ENCODE results near the gene IL18BP.

IL18BP gene

GRCh38 chr11:71987521-71987920 is 11.2 kb upstream of the IL18BP start:
- Mint-ChIP-seq H3K4me3 (no peak overlapping the region), H3K27ac (no peak overlapping the region), H3K9me3 (no peaks in the 10 kb centered on the region), H3K27me3 (no peaks in the 10 kb centered on the region), H3K36me3 (ENCODE audit: low read depth) (peaks cover 14% of the 10 kb centered on the region), H3K4me1 (peaks cover 8% of the 10 kb centered on the region)
- ATAC-seq (no peak), DNase-seq (no peak)

- no peaks in the 10 kb centered on the region for H3K27me3 Mint-ChIP-seq
- no peaks in the 10 kb centered on the region for H3K9me3 Mint-ChIP-seq
- no peak overlapping the region for H3K27ac Mint-ChIP-seq
- H3K36me3 Mint-ChIP-seq (ENCODE audit: low read depth) = peaks cover 15% of the 10 kb centered on the region
- ATAC-seq = no peak
- no peak overlapping the region for H3K4me3 Mint-ChIP-seq
- no peak for DNase-seq
- peaks cover 12% of the 10 kb centered on the region for H3K4me1 Mint-ChIP-seq
These were observed 10.7 kb upstream of the IL18BP start for GRCh38 chr11:71988050-71988449.

- no peak overlapping the region for H3K27ac Mint-ChIP-seq
- H3K27me3 Mint-ChIP-seq = no peaks in the 10 kb centered on the region
- ATAC-seq (no peak), DNase-seq (no peak)
- no peaks in the 10 kb centered on the region for H3K9me3 Mint-ChIP-seq
- peaks cover 9% of the 10 kb centered on the region for H3K36me3 Mint-ChIP-seq (ENCODE audit: low read depth)
- H3K4me1 Mint-ChIP-seq = peaks cover 17% of the 10 kb centered on the region
- no peak overlapping the region for H3K4me3 Mint-ChIP-seq
These were observed 8.0 kb upstream of the IL18BP start for GRCh38 chr11:71990701-71991100.

- Mint-ChIP-seq H3K27me3 (no peaks in the 10 kb centered on the region), H3K27ac (no peak overlapping the region), H3K4me1 (peaks cover 15% of the 10 kb centered on the region), H3K4me3 (no peak overlapping the region), H3K36me3 (ENCODE audit: low read depth) (peaks cover 5% of the 10 kb centered on the region), H3K9me3 (no peaks in the 10 kb centered on the region)
- DNase-seq = no peak
- ATAC-seq = no peak
These were observed 7.2 kb upstream of the IL18BP start for GRCh38 chr11:71991494-71991893.

- Mint-ChIP-seq H3K4me1 (peaks cover 15% of the 10 kb centered on the region), H3K4me3 (no peak overlapping the region), H3K27me3 (no peaks in the 10 kb centered on the region), H3K9me3 (no peaks in the 10 kb centered on the region), H3K36me3 (ENCODE audit: low read depth) (peaks cover 5% of the 10 kb centered on the region), H3K27ac (no peak overlapping the region)
- DNase-seq = no peak
- ATAC-seq = no peak
These were observed 6.5 kb upstream of the IL18BP start for GRCh38 chr11:71992136-71992730.

GRCh38 chr11:71994786-71995185 is 3.9 kb upstream of the IL18BP start:
- Mint-ChIP-seq H3K27ac (no peak overlapping the region), H3K36me3 (ENCODE audit: low read depth) (peaks cover 7% of the 10 kb centered on the region), H3K4me1 (peaks cover 34% of the 10 kb centered on the region), H3K27me3 (no peaks in the 10 kb centered on the region), H3K4me3 (no peak overlapping the region), H3K9me3 (no peaks in the 10 kb centered on the region)
- ATAC-seq (no peak), DNase-seq (no peak)

- peaks cover 5% of the 10 kb centered on the region for H3K36me3 Mint-ChIP-seq (ENCODE audit: low read depth)
- no peak overlapping the region for H3K4me3 Mint-ChIP-seq
- no peaks in the 10 kb centered on the region for H3K9me3 Mint-ChIP-seq
- ATAC-seq = no peak
- no peak for DNase-seq
- H3K27me3 Mint-ChIP-seq = no peaks in the 10 kb centered on the region
- H3K27ac Mint-ChIP-seq = no peak overlapping the region
- peaks cover 35% of the 10 kb centered on the region for H3K4me1 Mint-ChIP-seq
These were observed 2.9 kb upstream of the IL18BP start for GRCh38 chr11:71995726-71996291.

- H3K27me3 Mint-ChIP-seq = no peaks in the 10 kb centered on the region
- DNase-seq (no peak), ATAC-seq (no peak)
- H3K27ac Mint-ChIP-seq = no peak overlapping the region
- H3K4me3 Mint-ChIP-seq = no peak overlapping the region
- peaks cover 33% of the 10 kb centered on the region for H3K4me1 Mint-ChIP-seq
- peaks cover 5% of the 10 kb centered on the region for H3K36me3 Mint-ChIP-seq (ENCODE audit: low read depth)
- H3K9me3 Mint-ChIP-seq = no peaks in the 10 kb centered on the region
These were observed 2.2 kb upstream of the IL18BP start for GRCh38 chr11:71996517-71996916.

- no peak overlapping the region for H3K4me3 Mint-ChIP-seq
- H3K27ac Mint-ChIP-seq = no peak overlapping the region
- ATAC-seq (no peak), DNase-seq (no peak)
- peaks cover 33% of the 10 kb centered on the region for H3K4me1 Mint-ChIP-seq
- no peaks in the 10 kb centered on the region for H3K9me3 Mint-ChIP-seq
- peaks cover 8% of the 10 kb centered on the region for H3K36me3 Mint-ChIP-seq (ENCODE audit: low read depth)
- H3K27me3 Mint-ChIP-seq = no peaks in the 10 kb centered on the region
These were observed 1.8 kb upstream of the IL18BP start for GRCh38 chr11:71996946-71997345.

- H3K4me1 Mint-ChIP-seq = peaks cover 28% of the 10 kb centered on the region
- no peak overlapping the region for H3K4me3 Mint-ChIP-seq
- H3K27me3 Mint-ChIP-seq = no peaks in the 10 kb centered on the region
- peaks cover 11% of the 10 kb centered on the region for H3K36me3 Mint-ChIP-seq (ENCODE audit: low read depth)
- no peak overlapping the region for H3K27ac Mint-ChIP-seq
- no peak for ATAC-seq
- DNase-seq = no peak
- no peaks in the 10 kb centered on the region for H3K9me3 Mint-ChIP-seq
These were observed 1.1 kb upstream of the IL18BP start for GRCh38 chr11:71997594-71997993.

GRCh38 chr11:71998061-71998460 is 648 bp upstream of the IL18BP start:
- Mint-ChIP-seq H3K4me1 (peaks cover 25% of the 10 kb centered on the region), H3K4me3 (no peak overlapping the region), H3K27ac (peak overlapping the region; percentile 81), H3K36me3 (ENCODE audit: low read depth) (peaks cover 13% of the 10 kb centered on the region), H3K9me3 (no peaks in the 10 kb centered on the region), H3K27me3 (no peaks in the 10 kb centered on the region)
- no peak for DNase-seq
- ATAC-seq = no peak

- peaks cover 19% of the 10 kb centered on the region for H3K36me3 Mint-ChIP-seq (ENCODE audit: low read depth)
- H3K4me3 Mint-ChIP-seq = peak overlapping the region; percentile 41
- H3K9me3 Mint-ChIP-seq = no peaks in the 10 kb centered on the region
- peak overlapping the region; percentile 81 for H3K27ac Mint-ChIP-seq
- H3K27me3 Mint-ChIP-seq = no peaks in the 10 kb centered on the region
- DNase-seq (no peak), ATAC-seq (no peak)
- H3K4me1 Mint-ChIP-seq = peaks cover 20% of the 10 kb centered on the region
These were observed 653 bp downstream of the IL18BP start for GRCh38 chr11:71999362-71999761.

GRCh38 chr11:71999798-72000197 is 1.1 kb downstream of the IL18BP start:
- Mint-ChIP-seq H3K4me3 (no peak overlapping the region), H3K4me1 (peaks cover 20% of the 10 kb centered on the region), H3K36me3 (ENCODE audit: low read depth) (peaks cover 19% of the 10 kb centered on the region), H3K9me3 (no peaks in the 10 kb centered on the region), H3K27ac (peak overlapping the region; percentile 81), H3K27me3 (no peaks in the 10 kb centered on the region)
- ATAC-seq (no peak), DNase-seq (no peak)

- Mint-ChIP-seq H3K27ac (peak overlapping the region; percentile 11), H3K4me1 (peaks cover 20% of the 10 kb centered on the region), H3K4me3 (no peak overlapping the region), H3K27me3 (no peaks in the 10 kb centered on the region), H3K9me3 (no peaks in the 10 kb centered on the region), H3K36me3 (ENCODE audit: low read depth) (peaks cover 19% of the 10 kb centered on the region)
- DNase-seq (no peak), ATAC-seq (no peak)
These were observed 1.6 kb downstream of the IL18BP start for GRCh38 chr11:72000202-72000867.

GRCh38 chr11:72001285-72001684 is 2.6 kb downstream of the IL18BP start:
- DNase-seq (no peak), ATAC-seq (no peak)
- Mint-ChIP-seq H3K27me3 (no peaks in the 10 kb centered on the region), H3K36me3 (ENCODE audit: low read depth) (peaks cover 23% of the 10 kb centered on the region), H3K27ac (no peak overlapping the region), H3K4me1 (peaks cover 20% of the 10 kb centered on the region), H3K9me3 (no peaks in the 10 kb centered on the region), H3K4me3 (no peak overlapping the region)
